GM19452 (cell line): Measurements from ENCODE around the gene GLO1.
"Not testable (repeated sequence)": the region's sequence is repeated elsewhere in the genome, so short reads cannot be mapped to it uniquely, and the experiment has no call there.

Source experiments
- ATAC-seq: cut with Tn5 transposase; IDR thresholded peaks from one replicate; pipeline ENCODE4 v1.9.1; 2021; ENCODE audit not compliant: unreplicated experiment

The GLO1 gene

GRCh38 chr6:38708496-38708895 is 5.6 kb upstream of the GLO1 start:
- ATAC-seq, result no peak

- ATAC-seq, result no peak
Measured at GRCh38 chr6:38705924-38706323, 3.0 kb upstream of the GLO1 start.

GRCh38 chr6:38703949-38704590 is 1.1 kb upstream of the GLO1 start:
- no peak for ATAC-seq

- no peak for ATAC-seq
Measured at GRCh38 chr6:38701551-38701950, 1.4 kb downstream of the GLO1 start.

- not testable (repeated sequence) for ATAC-seq
Measured at GRCh38 chr6:38699702-38700101, 3.2 kb downstream of the GLO1 start.

- no peak for ATAC-seq
Measured at GRCh38 chr6:38697846-38698245, 5.1 kb downstream of the GLO1 start.

- ATAC-seq, result no peak
Measured at GRCh38 chr6:38696345-38696744, 6.6 kb downstream of the GLO1 start.

GRCh38 chr6:38695933-38696332 is 7.0 kb downstream of the GLO1 start:
- ATAC-seq, result no peak

GRCh38 chr6:38695227-38695900 is 7.6 kb downstream of the GLO1 start:
- ATAC-seq, result no peak

- no peak for ATAC-seq
Measured at GRCh38 chr6:38688579-38689087, 14.3 kb downstream of the GLO1 start.

GRCh38 chr6:38687549-38687948 is 15.4 kb downstream of the GLO1 start:
- ATAC-seq, result no peak

- no peak for ATAC-seq
Measured at GRCh38 chr6:38687043-38687353, 15.9 kb downstream of the GLO1 start.

- no peak for ATAC-seq
Measured at GRCh38 chr6:38686270-38687042, 16.5 kb downstream of the GLO1 start.

- no peak for ATAC-seq
Measured at GRCh38 chr6:38684904-38685303, 18.0 kb downstream of the GLO1 start.

- no peak for ATAC-seq
Measured at GRCh38 chr6:38684237-38684636, 18.7 kb downstream of the GLO1 start.

- no peak for ATAC-seq
Measured at GRCh38 chr6:38681850-38682249, 21.1 kb downstream of the GLO1 start.

GRCh38 chr6:38679668-38680067 is 23.3 kb downstream of the GLO1 start:
- no peak for ATAC-seq

- ATAC-seq, result no peak
Measured at GRCh38 chr6:38678178-38678760, 24.7 kb downstream of the GLO1 start.

- ATAC-seq, result no peak
Measured at GRCh38 chr6:38676974-38677544, 25.9 kb downstream of the GLO1 start.

GRCh38 chr6:38676236-38676973 is 26.5 kb downstream of the GLO1 start:
- no peak for ATAC-seq
